GM23248 (cell line): ENCODE results near the gene FAM200A.

Experiments
- EZH2 ChIP-seq: fragments of 200-600 bp; sonication (generic); IDR thresholded peaks from 2 replicates; pipeline ENCODE4 v1.6.1; 2018; ENCODE audit warnings: antibody characterized with exemption, mild to moderate bottlenecking; ENCODE audit not compliant: insufficient read depth, poor library complexity, severe bottlenecking
- EZH2phosphoT487 ChIP-seq: fragments of 200-600 bp; sonication (generic); IDR thresholded peaks from 2 replicates; pipeline ENCODE4 v1.6.1; 2018; ENCODE audit warnings: antibody characterized with exemption, moderate library complexity, mild to moderate bottlenecking, low read depth; ENCODE audit not compliant: insufficient read depth

GRCh38 chr7:99597762-99598501, 46.0 kb upstream of the FAM200A start, which contains the start of gene TMEM225B:
- TF ChIP-seq EZH2 (no peak), EZH2phosphoT487 (no peak)
